ENCODE data around the gene RESP18. TPM values are rescaled to one million over a fixed set of nuclear protein-coding genes. Genes with fewer than 3 reads are reported as not detected.

RESP18 gene
- total and polyA plus RNA-seq, 7 experiments from 2014 or later: not detected

- Mint-ChIP-seq H3K27me3 (peaks cover 43 to 64% (median 48%) of the 10 kb centered on the region in 5 donors), H3K4me3 (no peak overlapping the region), H3K9me3 (no peaks in the 10 kb centered on the region), H3K36me3 (no peaks in the 10 kb centered on the region), H3K27ac (no peak overlapping the region), H3K4me1 (no peaks in the 10 kb centered on the region)
- ChIA-PET POLR2A (no interaction called here), CTCF (interaction anchor here (1.3 to 1.7 kb wide), 3 partner anchors 9 to 58 kb away, joined by 3 to 5 read pairs (median 4); no protein-coding TSS in a partner anchor)
- no peaks in the 10 kb centered on the region for H3K9me3 ChIP-seq (ENCODE audit: control insufficient read depth in 2 of 3, low read length in 3 of 3)
- intact Hi-C loops (cut with micrococcal nuclease): loop anchor here (1.0 to 5.0 kb wide), 8 partner anchors 35 to 294 kb away; partner anchors contain the start of genes NHEJ1 (in 2 of the 2), DNPEP (in 1 of the 2) and PTPRN (in 1 of the 2)
- no peaks in the 10 kb centered on the region for H3K27me3 ChIP-seq (ENCODE audit: control insufficient read depth in 2 of 2, insufficient read depth in 2 of 2, low read length in 2 of 2)
- no peak overlapping the region for H3K27ac ChIP-seq (ENCODE audit: low read depth, low read length)
- no peak overlapping the region for H3K4me3 ChIP-seq (ENCODE audit: low read length)
- no peaks in the 10 kb centered on the region for H3K36me3 ChIP-seq (ENCODE audit: control insufficient read depth in 2 of 3, insufficient read depth in 3 of 3, low read length in 3 of 3)
- peak; percentile 87 for ATAC-seq
- H3K4me1 ChIP-seq (ENCODE audit: control insufficient read depth in 2 of 2, insufficient read depth in 2 of 2, low read length in 2 of 2): no peaks in the 10 kb centered on the region
- DNase-seq: peak; percentile 25 to 66 (median 58)
Measured at GRCh38 chr2:219352448-219353023, 20.0 kb upstream of the RESP18 start.

- intact Hi-C loops (cut with micrococcal nuclease): loop anchor here in 1 of 2 donors (5.0 kb wide), 1 partner anchor 43 kb away; the partner anchor contains the start of gene PTPRN
- ATAC-seq (no peak), DNase-seq (no peak)
- no peaks in the 10 kb centered on the region for H3K36me3 ChIP-seq (ENCODE audit: control insufficient read depth in 2 of 3, insufficient read depth in 3 of 3, low read length in 3 of 3)
- H3K27me3 ChIP-seq (ENCODE audit: control insufficient read depth in 2 of 2, insufficient read depth in 2 of 2, low read length in 2 of 2): no peaks in the 10 kb centered on the region
- H3K4me3 Mint-ChIP-seq: no peak overlapping the region
- H3K27ac Mint-ChIP-seq: no peak overlapping the region
- no peaks in the 10 kb centered on the region for H3K4me1 ChIP-seq (ENCODE audit: control insufficient read depth in 2 of 2, insufficient read depth in 2 of 2, low read length in 2 of 2)
- H3K36me3 Mint-ChIP-seq: no peaks in the 10 kb centered on the region
- H3K4me1 Mint-ChIP-seq: peaks cover 0 to 2% (median 0%) of the 10 kb centered on the region in 7 donors
- no peaks in the 10 kb centered on the region for H3K9me3 Mint-ChIP-seq
- CTCF ChIA-PET: interaction anchor here (1.0 kb wide), 1 partner anchor 17 kb away, joined by 3 read pairs; no protein-coding TSS in a partner anchor
- no peak overlapping the region for H3K27ac ChIP-seq (ENCODE audit: low read depth, low read length)
- POLR2A ChIA-PET: no interaction called here
- H3K4me3 ChIP-seq (ENCODE audit: low read length): no peak overlapping the region
- no peaks in the 10 kb centered on the region for H3K9me3 ChIP-seq (ENCODE audit: control insufficient read depth in 2 of 3, low read length in 3 of 3)
- H3K27me3 Mint-ChIP-seq: peaks cover 34 to 59% (median 41%) of the 10 kb centered on the region in 5 donors
Measured at GRCh38 chr2:219350710-219351221, 18.2 kb upstream of the RESP18 start.

- H3K4me3 Mint-ChIP-seq: no peak overlapping the region
- H3K4me3 ChIP-seq (ENCODE audit: low read length): no peak overlapping the region
- no peaks in the 10 kb centered on the region for H3K36me3 ChIP-seq (ENCODE audit: control insufficient read depth in 2 of 3, insufficient read depth in 3 of 3, low read length in 3 of 3)
- H3K9me3 ChIP-seq (ENCODE audit: control insufficient read depth in 2 of 3, low read length in 3 of 3): no peaks in the 10 kb centered on the region
- ChIA-PET CTCF (no interaction called here), POLR2A (interaction anchor here (0.5 kb wide), 1 partner anchor 113 kb away, joined by 7 read pairs; no protein-coding TSS in a partner anchor)
- ATAC-seq (no peak), DNase-seq (no peak)
- H3K4me1 ChIP-seq (ENCODE audit: control insufficient read depth in 2 of 2, insufficient read depth in 2 of 2, low read length in 2 of 2): no peaks in the 10 kb centered on the region
- H3K4me1 Mint-ChIP-seq: peaks cover 0 to 2% (median 0%) of the 10 kb centered on the region in 7 donors
- H3K27ac ChIP-seq (ENCODE audit: low read depth, low read length): no peak overlapping the region
- H3K9me3 Mint-ChIP-seq: no peaks in the 10 kb centered on the region
- no peaks in the 10 kb centered on the region for H3K36me3 Mint-ChIP-seq
- H3K27ac Mint-ChIP-seq: no peak overlapping the region
- H3K27me3 ChIP-seq (ENCODE audit: control insufficient read depth in 2 of 2, insufficient read depth in 2 of 2, low read length in 2 of 2): no peaks in the 10 kb centered on the region
- intact Hi-C loops (cut with micrococcal nuclease): loop anchor here in 1 of 2 donors (5.0 kb wide), 1 partner anchor 43 kb away; the partner anchor contains the start of gene PTPRN
- H3K27me3 Mint-ChIP-seq: peaks cover 34 to 58% (median 35%) of the 10 kb centered on the region in 5 donors
Measured at GRCh38 chr2:219350215-219350614, 17.7 kb upstream of the RESP18 start.

- Histone ChIP-seq H3K9me3 (ENCODE audit: control insufficient read depth in 2 of 3, low read length in 3 of 3) (no peaks in the 10 kb centered on the region), H3K4me3 (ENCODE audit: low read length) (no peak overlapping the region), H3K4me1 (ENCODE audit: control insufficient read depth in 2 of 2, insufficient read depth in 2 of 2, low read length in 2 of 2) (no peaks in the 10 kb centered on the region), H3K27me3 (ENCODE audit: control insufficient read depth in 2 of 2, insufficient read depth in 2 of 2, low read length in 2 of 2) (no peaks in the 10 kb centered on the region), H3K27ac (ENCODE audit: low read depth, low read length) (no peak overlapping the region), H3K36me3 (ENCODE audit: control insufficient read depth in 2 of 3, insufficient read depth in 3 of 3, low read length in 3 of 3) (no peaks in the 10 kb centered on the region)
- CTCF ChIA-PET: interaction anchor here (0.7 kb wide), 1 partner anchor 31 kb away, joined by 3 read pairs; no protein-coding TSS in a partner anchor
- no peak for DNase-seq
- no peak overlapping the region for H3K27ac Mint-ChIP-seq
- POLR2A ChIA-PET: no interaction called here
- intact Hi-C loops (cut with micrococcal nuclease): no loop called here
- H3K4me1 Mint-ChIP-seq: peaks cover 0 to 8% (median 0%) of the 10 kb centered on the region in 7 donors
- ATAC-seq: no peak
- no peak overlapping the region for H3K4me3 Mint-ChIP-seq
- peaks cover 17 to 41% (median 32%) of the 10 kb centered on the region in 5 donors for H3K27me3 Mint-ChIP-seq
- no peaks in the 10 kb centered on the region for H3K36me3 Mint-ChIP-seq
- H3K9me3 Mint-ChIP-seq: no peaks in the 10 kb centered on the region
Measured at GRCh38 chr2:219344751-219345430, 12.3 kb upstream of the RESP18 start.

- Mint-ChIP-seq H3K27ac (no peak overlapping the region), H3K9me3 (peaks cover 2 to 51% (median 22%) of the 10 kb centered on the region in 11 donors), H3K4me1 (peaks cover 0 to 9% (median 4%) of the 10 kb centered on the region in 7 donors), H3K36me3 (peaks cover 0 to 21% (median 9%) of the 10 kb centered on the region in 5 donors), H3K4me3 (no peak overlapping the region), H3K27me3 (peaks cover 65 to 85% (median 70%) of the 10 kb centered on the region in 5 donors)
- intact Hi-C loops (cut with micrococcal nuclease): no loop called here
- H3K4me3 ChIP-seq (ENCODE audit: low read length): no peak overlapping the region
- H3K4me1 ChIP-seq (ENCODE audit: control insufficient read depth in 2 of 2, insufficient read depth in 2 of 2, low read length in 2 of 2): no peaks in the 10 kb centered on the region
- H3K9me3 ChIP-seq (ENCODE audit: control insufficient read depth in 2 of 3, low read length in 3 of 3): peaks cover 0 to 5% (median 0%) of the 10 kb centered on the region in 3 experiments
- POLR2A ChIA-PET: interaction anchor here (0.6 kb wide), 1 partner anchor 920 kb away, joined by 3 read pairs; no protein-coding TSS in a partner anchor
- DNase-seq (no peak), ATAC-seq (no peak)
- no peak overlapping the region for H3K27ac ChIP-seq (ENCODE audit: low read depth, low read length)
- peaks cover 0 to 10% of the 10 kb centered on the region in 2 donors for H3K27me3 ChIP-seq (ENCODE audit: control insufficient read depth in 2 of 2, insufficient read depth in 2 of 2, low read length in 2 of 2)
- CTCF ChIA-PET: no interaction called here
- H3K36me3 ChIP-seq (ENCODE audit: control insufficient read depth in 2 of 3, insufficient read depth in 3 of 3, low read length in 3 of 3): no peaks in the 10 kb centered on the region
Measured at GRCh38 chr2:219335373-219335786, 2.8 kb upstream of the RESP18 start.

- Mint-ChIP-seq H3K27ac (no peak overlapping the region), H3K9me3 (peaks cover 2 to 51% (median 20%) of the 10 kb centered on the region in 11 donors), H3K27me3 (peaks cover 60 to 86% (median 75%) of the 10 kb centered on the region in 5 donors), H3K4me1 (peaks cover 0 to 9% (median 4%) of the 10 kb centered on the region in 7 donors), H3K4me3 (no peak overlapping the region), H3K36me3 (peaks cover 0 to 21% (median 9%) of the 10 kb centered on the region in 5 donors)
- H3K9me3 ChIP-seq (ENCODE audit: control insufficient read depth in 2 of 3, low read length in 3 of 3): peaks cover 0 to 5% (median 0%) of the 10 kb centered on the region in 3 experiments
- no peak overlapping the region for H3K27ac ChIP-seq (ENCODE audit: low read depth, low read length)
- no peaks in the 10 kb centered on the region for H3K36me3 ChIP-seq (ENCODE audit: control insufficient read depth in 2 of 3, insufficient read depth in 3 of 3, low read length in 3 of 3)
- intact Hi-C loops (cut with micrococcal nuclease): no loop called here
- H3K4me1 ChIP-seq (ENCODE audit: control insufficient read depth in 2 of 2, insufficient read depth in 2 of 2, low read length in 2 of 2): no peaks in the 10 kb centered on the region
- ATAC-seq (no peak), DNase-seq (no peak)
- CTCF ChIA-PET: interaction anchor here (0.8 kb wide), 1 partner anchor 17 kb away, joined by 3 read pairs; no protein-coding TSS in a partner anchor
- H3K4me3 ChIP-seq (ENCODE audit: low read length): no peak overlapping the region
- POLR2A ChIA-PET: no interaction called here
- H3K27me3 ChIP-seq (ENCODE audit: control insufficient read depth in 2 of 2, insufficient read depth in 2 of 2, low read length in 2 of 2): peaks cover 0 to 10% of the 10 kb centered on the region in 2 donors
Measured at GRCh38 chr2:219334076-219334475, 1.5 kb upstream of the RESP18 start.
